Measurements from ENCODE around the gene SPAG5. TPM values are rescaled to one million over a fixed set of nuclear protein-coding genes. Genes with fewer than 3 reads are reported as not detected.

SPAG5 gene
- total RNA-seq: 6.2 TPM

- peak; percentile 89 to 95 (median 91) for DNase-seq (ENCODE audit: low read depth in 2 of 3, low spot score in 2 of 3)
Observed at GRCh38 chr17:28598799-28599310, at the start of gene SPAG5. TSS of gene SPAG5 (minus strand) at chr17:28599025. CDS start at chr17:28598946, 79 bp downstream.

- DNase-seq (ENCODE audit: low read depth in 2 of 3, low spot score in 2 of 3): no peak
Observed at GRCh38 chr17:28646039-28646754, 47.4 kb upstream of the SPAG5 start.

GRCh38 chr17:28645576-28645939 is 46.7 kb upstream of the SPAG5 start:
- no peak for DNase-seq (ENCODE audit: low read depth in 2 of 3, low spot score in 2 of 3)

GRCh38 chr17:28644787-28645575 is 46.2 kb upstream of the SPAG5 start, which contains the start of gene BLTP2:
TSS of gene BLTP2 (minus strand) at chr17:28645158. CDS start at chr17:28645056, 102 bp downstream.
- peak; percentile 86 to 96 (median 96) for DNase-seq (ENCODE audit: low read depth in 2 of 3, low spot score in 2 of 3)

- peak in 2 of 3 donors; percentile 63 to 71 for DNase-seq (ENCODE audit: low read depth in 2 of 3, low spot score in 2 of 3)
Observed at GRCh38 chr17:28643983-28644786, 45.4 kb upstream of the SPAG5 start.

- no peak for DNase-seq (ENCODE audit: low read depth in 2 of 3, low spot score in 2 of 3)
Observed at GRCh38 chr17:28641579-28641978, 42.8 kb upstream of the SPAG5 start.

GRCh38 chr17:28635506-28635905 is 36.7 kb upstream of the SPAG5 start:
- DNase-seq (ENCODE audit: low read depth in 2 of 3, low spot score in 2 of 3): no peak

- no peak for DNase-seq (ENCODE audit: low read depth in 2 of 3, low spot score in 2 of 3)
Observed at GRCh38 chr17:28634206-28634865, 35.5 kb upstream of the SPAG5 start.

- no peak for DNase-seq (ENCODE audit: low read depth in 2 of 3, low spot score in 2 of 3)
Observed at GRCh38 chr17:28626818-28627217, 28.0 kb upstream of the SPAG5 start.

GRCh38 chr17:28624148-28624547 is 25.3 kb upstream of the SPAG5 start:
- DNase-seq (ENCODE audit: low read depth in 2 of 3, low spot score in 2 of 3): no peak

- DNase-seq (ENCODE audit: low read depth in 2 of 3, low spot score in 2 of 3): no peak
Observed at GRCh38 chr17:28623696-28624095, 24.9 kb upstream of the SPAG5 start.

GRCh38 chr17:28622186-28622585 is 23.4 kb upstream of the SPAG5 start:
- no peak for DNase-seq (ENCODE audit: low read depth in 2 of 3, low spot score in 2 of 3)

GRCh38 chr17:28620010-28620409 is 21.2 kb upstream of the SPAG5 start:
- no peak for DNase-seq (ENCODE audit: low read depth in 2 of 3, low spot score in 2 of 3)

GRCh38 chr17:28618464-28618863 is 19.6 kb upstream of the SPAG5 start:
- no peak for DNase-seq (ENCODE audit: low read depth in 2 of 3, low spot score in 2 of 3)

- no peak for DNase-seq (ENCODE audit: low read depth in 2 of 3, low spot score in 2 of 3)
Observed at GRCh38 chr17:28616281-28616680, 17.5 kb upstream of the SPAG5 start.

- DNase-seq (ENCODE audit: low read depth in 2 of 3, low spot score in 2 of 3): no peak
Observed at GRCh38 chr17:28615260-28615940, 16.6 kb upstream of the SPAG5 start.

- DNase-seq (ENCODE audit: low read depth in 2 of 3, low spot score in 2 of 3): peak in 2 of 3 donors; percentile 48 to 77
Observed at GRCh38 chr17:28613931-28614381, 15.1 kb upstream of the SPAG5 start, which contains the start of gene RSKR. TSS of gene RSKR (minus strand) at chr17:28614185. CDS start at chr17:28614161, 24 bp downstream.

GRCh38 chr17:28612936-28613872 is 14.4 kb upstream of the SPAG5 start:
- peak in 1 of 3 donors; percentile 56 for DNase-seq (ENCODE audit: low read depth in 2 of 3, low spot score in 2 of 3)

Data from hematopoietic multipotent progenitor cell (in vitro differentiated cells).